Gastroesophageal sphincter (tissue), 4 donors: ENCODE data around the gene IQCC. TPM values are rescaled to one million over a fixed set of nuclear protein-coding genes. Genes with fewer than 3 reads are reported as not detected.
"Not testable (repeated sequence)": the region's sequence is repeated elsewhere in the genome, so short reads cannot be mapped to it uniquely, and the experiment has no call there.

Experiments
- ATAC-seq: fragments of 150-250 bp; one replicate; pipeline ENCODE4 v1.9.1; 2016; ENCODE audit warnings: mild to moderate bottlenecking, moderate library complexity
- H3K27ac ChIP-seq, 4 donors: fragments of 200-600 bp; sonication (generic) in 3 of 4; 1 replicate in 3 of 4; 2 replicates in 1 of 4; pipeline ENCODE4 v1.5.1; 2016 to 2019
- H3K27me3 ChIP-seq: fragments of 200-600 bp; sonication (generic); one replicate; pipeline ENCODE4 v1.5.1; 2019
- H3K36me3 ChIP-seq, 2 donors: fragments of 200-600 bp; sonication (generic); one replicate each; pipeline ENCODE4 v1.5.1; 2019; ENCODE audit warnings: control low read depth in 1 of 2
- H3K4me1 ChIP-seq, 3 donors: fragments of 200-600 bp; sonication (generic); 1 replicate in 2 of 3; 2 replicates in 1 of 3; pipeline ENCODE4 v1.5.1; 2016 to 2019; ENCODE audit warnings: control low read depth in 2 of 3
- H3K4me3 ChIP-seq, 2 donors: fragments of 200-600 bp; sonication (generic); one replicate each; pipeline ENCODE4 v1.5.1; 2019; ENCODE audit warnings: mild to moderate bottlenecking in 1 of 2, moderate library complexity in 1 of 2
- H3K9me3 ChIP-seq, 3 donors: fragments of 200-600 bp; sonication (generic); one replicate each; pipeline ENCODE4 v1.5.1; 2017 to 2019; ENCODE audit warnings: control low read depth in 2 of 3
- CTCF ChIP-seq, 4 experiments: fragments of 200-600 bp in 2 of 4; fragments of 450-650 bp in 2 of 4; sonication (generic) in 1 of 4; IDR thresholded peaks; one replicate each; pipeline ENCODE4 v1.5.1; 2017 to 2019; ENCODE audit warnings: antibody characterized with exemption in 4 of 4, mild to moderate bottlenecking in 2 of 4, moderate library complexity in 2 of 4
- EP300 ChIP-seq: sonication (generic); formaldehyde crosslinking; IDR thresholded peaks from one replicate; pipeline ENCODE4 v1.6.1; 2017; ENCODE audit warnings: antibody characterized with exemption, mild to moderate bottlenecking
- POLR2A ChIP-seq, 2 donors: fragments of 450-650 bp; IDR thresholded peaks; one replicate each; pipeline ENCODE4 v1.6.1; 2017; ENCODE audit warnings: antibody characterized with exemption in 2 of 2, mild to moderate bottlenecking in 2 of 2, moderate library complexity in 1 of 2
- POLR2AphosphoS5 ChIP-seq: sonication (generic); formaldehyde crosslinking; IDR thresholded peaks from one replicate; pipeline ENCODE4 v1.6.1; 2017; ENCODE audit warnings: antibody characterized with exemption
- WGBS, 2 donors: methylation state at CpG; one replicate each; pipeline ENCODE4 v1.1.5; 2018; ENCODE audit warnings: low coverage in 1 of 2; 5-methylcytosine and 5-hydroxymethylcytosine counted together
- total RNA-seq, 4 donors: library from RNA; depleted of rRNA; stranded (reverse); fragments of >200 nt; gene quantifications; one replicate each; pipeline ENCODE4 v1.1.0, GENCODE V29; 2016

The IQCC gene
- total RNA-seq: 1 to 10 TPM in 2 of 4 donors, under 1 TPM in 2; 0.69 to 1.9 (median 1.3) TPM

GRCh38 chr1:32205401-32206370 is at the start of gene IQCC:
IQCC (plus strand) TSS chr1:32205671; CDS start chr1:32205682, 11 bp downstream.
- TF ChIP-seq POLR2A (IDR thresholded peaks at IDR 0.05): peak in 1 of 2 donors; percentile 43
- TF ChIP-seq CTCF (IDR thresholded peaks at IDR 0.05): no peak
- peak; percentile 59 for TF ChIP-seq POLR2AphosphoS5
- Histone ChIP-seq H3K4me3 (peak within 1 kb of the TSS; percentile 51 to 69), H3K9me3 (no peaks in the 10 kb centered on the region), H3K4me1 (peaks cover 0 to 48% (median 20%) of the 10 kb centered on the region in 3 donors), H3K27me3 (no peaks in the 10 kb centered on the region), H3K36me3 (no peaks in the 10 kb centered on the region), H3K27ac (peak within 1 kb of the TSS in 3 of 4 donors; percentile 66 to 72 (median 66))
- ATAC-seq: peak; percentile 88
- 2 to 3% methylated on average over 7 to 12 of the region's 77 CpGs for WGBS, 2 donors

- 75 to 79% methylated on average over 3 of the region's 3 CpGs for WGBS, 2 donors
- Histone ChIP-seq H3K27me3 (no peaks in the 10 kb centered on the region), H3K4me3 (no peak overlapping the region), H3K9me3 (no peaks in the 10 kb centered on the region), H3K36me3 (peaks cover 3 to 97% of the 10 kb centered on the region in 2 donors), H3K4me1 (no peaks in the 10 kb centered on the region), H3K27ac (no peak overlapping the region)
- ATAC-seq: no peak
- TF ChIP-seq POLR2AphosphoS5: no peak
- TF ChIP-seq EP300: no peak
- TF ChIP-seq CTCF (IDR thresholded peaks at IDR 0.05): no peak
- TF ChIP-seq POLR2A (IDR thresholded peaks at IDR 0.05): no peak
Observed at GRCh38 chr1:32159189-32159588, 46.3 kb upstream of the IQCC start.

- Histone ChIP-seq H3K9me3 (no peaks in the 10 kb centered on the region), H3K36me3 (peaks cover 0 to 100% of the 10 kb centered on the region in 2 donors), H3K27ac (no peak overlapping the region), H3K27me3 (no peaks in the 10 kb centered on the region), H3K4me3 (no peak overlapping the region), H3K4me1 (no peaks in the 10 kb centered on the region)
- WGBS, 2 donors: 92 to 100% methylated on average over 1 to 2 of the region's 2 CpGs
- no peak for TF ChIP-seq POLR2A (IDR thresholded peaks at IDR 0.05)
- TF ChIP-seq CTCF (IDR thresholded peaks at IDR 0.05): no peak
- TF ChIP-seq POLR2AphosphoS5: no peak
- TF ChIP-seq EP300: no peak
- no peak for ATAC-seq
Observed at GRCh38 chr1:32163405-32163804, 42.1 kb upstream of the IQCC start.

GRCh38 chr1:32165633-32166032 is 39.8 kb upstream of the IQCC start:
- H3K4me1 ChIP-seq, H3K27ac ChIP-seq, H3K4me3 ChIP-seq, H3K9me3 ChIP-seq, ATAC-seq, H3K27me3 ChIP-seq: not testable (repeated sequence)
- 95% methylated on average over 10 of the region's 10 CpGs; no CpG with 5 or more reads in 1 of the 2 donors for WGBS, 2 donors
- H3K36me3 ChIP-seq: peaks cover 0 to 100% of the 10 kb centered on the region in 2 donors

- no peak for ATAC-seq
- WGBS, 2 donors: 68 to 77% methylated on average over 2 of the region's 4 CpGs
- Histone ChIP-seq H3K4me1 (no peaks in the 10 kb centered on the region), H3K27me3 (no peaks in the 10 kb centered on the region), H3K36me3 (peaks cover 0 to 93% of the 10 kb centered on the region in 2 donors), H3K27ac (no peak overlapping the region), H3K4me3 (no peak overlapping the region), H3K9me3 (no peaks in the 10 kb centered on the region)
- TF ChIP-seq CTCF (IDR thresholded peaks at IDR 0.05) (no peak), POLR2AphosphoS5 (no peak), POLR2A (IDR thresholded peaks at IDR 0.05) (no peak), EP300 (no peak)
Observed at GRCh38 chr1:32170991-32171390, 34.5 kb upstream of the IQCC start.
